Stimulated activated CD8-positive, alpha-beta memory T cell treated with anti-CD3 and anti-CD28 coated beads, Interleukin-15, amount 100 ng/mL, for 4 hours (primary cell): ENCODE results near the gene NPAS3.

Source experiments
- DNase-seq, 2 donors: peaks; one replicate each; pipeline ENCODE4 v3.0.0-alpha.2; 2020; ENCODE audit warnings: low read depth in 2 of 2

NPAS3 gene

GRCh38 chr14:33834466-33835260 is 896.0 kb downstream of the NPAS3 start:
- no peak for DNase-seq

DNA sequence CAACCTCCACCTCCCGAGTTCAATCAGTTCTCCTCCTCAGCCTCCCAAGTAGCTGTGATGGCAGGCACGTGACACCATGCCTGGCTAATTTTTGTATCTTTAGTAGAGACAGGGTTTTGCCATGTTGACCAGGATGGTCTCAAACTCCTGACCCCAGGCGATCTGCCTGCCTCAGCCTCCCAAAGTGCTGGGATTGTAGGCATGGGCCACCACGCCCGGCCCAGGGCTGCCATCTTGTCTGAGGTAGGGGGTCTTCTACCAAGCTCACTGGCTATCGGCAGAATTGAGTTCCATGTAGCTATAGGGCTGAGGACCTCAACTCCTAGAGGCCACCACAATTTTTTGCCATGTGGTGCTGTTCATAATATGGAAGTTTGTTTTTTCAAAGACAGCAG is 896.6 kb downstream of the NPAS3 start:
- no peak for DNase-seq

- DNase-seq = no peak
These were observed 897.0 kb downstream of the NPAS3 start for GRCh38 chr14:33835677-33836076.

DNA sequence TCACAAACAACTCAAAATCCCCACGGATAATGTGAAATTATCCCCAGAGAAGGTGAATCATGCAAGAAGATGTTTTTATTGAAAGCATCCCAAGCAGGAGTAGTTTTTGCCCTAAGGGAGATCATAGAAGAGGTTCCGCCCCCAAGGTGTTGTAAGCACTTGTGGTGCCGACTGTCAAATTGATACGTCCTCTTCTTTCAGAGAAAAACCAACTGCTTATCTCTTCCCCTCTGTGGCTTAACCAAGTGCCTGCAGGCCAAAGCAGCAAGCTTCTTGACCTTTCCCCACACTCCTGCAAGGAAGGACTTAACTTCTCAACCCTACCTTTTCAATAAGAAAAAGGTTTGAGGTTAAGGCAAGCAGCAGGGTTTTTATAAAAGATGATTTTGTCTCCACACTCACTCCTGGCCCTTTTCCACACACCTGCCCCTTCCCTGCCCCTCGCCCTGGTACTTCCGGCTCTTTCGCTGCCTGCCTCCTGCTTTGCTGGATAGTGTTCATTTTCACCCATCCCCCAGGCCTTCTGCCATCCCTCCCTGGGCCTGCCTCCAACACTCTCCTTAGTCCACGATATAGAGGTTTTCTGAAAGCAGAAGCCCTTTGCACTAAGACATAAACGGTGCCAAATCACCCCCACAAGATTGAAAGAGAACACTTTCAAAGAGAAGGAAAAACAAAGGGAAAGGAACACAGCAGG is 897.7 kb downstream of the NPAS3 start:
- no peak for DNase-seq

DNA sequence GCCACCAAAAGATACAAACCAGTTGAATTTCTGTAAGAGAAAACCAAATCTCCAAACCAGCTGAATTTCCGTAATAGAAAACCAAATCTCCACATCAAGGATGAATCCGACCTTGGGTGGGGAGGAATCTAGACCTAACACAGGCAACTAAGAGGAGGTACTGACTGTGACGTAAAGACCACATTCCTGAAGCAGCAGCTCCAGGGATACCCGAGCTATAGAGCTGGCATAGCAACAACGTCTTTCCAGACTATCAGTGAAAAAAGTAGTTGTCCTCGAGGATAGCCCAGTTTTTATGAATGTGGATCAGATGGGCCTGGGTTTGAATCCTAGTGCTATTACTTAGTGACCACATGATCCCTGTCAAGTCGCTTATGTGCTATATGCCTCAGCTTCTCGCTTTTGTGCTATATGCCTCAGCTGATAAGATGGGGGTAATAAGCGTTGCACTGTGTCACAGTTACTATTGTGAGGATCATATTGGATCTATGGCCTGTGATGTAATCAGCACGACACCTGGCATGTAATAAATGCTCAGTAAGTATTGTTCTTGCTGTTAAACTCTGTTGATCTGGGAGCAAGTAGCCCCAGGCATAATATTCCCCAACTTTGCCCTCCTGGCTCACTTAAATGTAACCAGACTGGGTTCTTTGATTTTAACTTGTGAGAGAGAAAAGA is 898.4 kb downstream of the NPAS3 start:
- no peak for DNase-seq

GRCh38 chr14:33837943-33838683 is 899.4 kb downstream of the NPAS3 start:
- no peak for DNase-seq

DNA sequence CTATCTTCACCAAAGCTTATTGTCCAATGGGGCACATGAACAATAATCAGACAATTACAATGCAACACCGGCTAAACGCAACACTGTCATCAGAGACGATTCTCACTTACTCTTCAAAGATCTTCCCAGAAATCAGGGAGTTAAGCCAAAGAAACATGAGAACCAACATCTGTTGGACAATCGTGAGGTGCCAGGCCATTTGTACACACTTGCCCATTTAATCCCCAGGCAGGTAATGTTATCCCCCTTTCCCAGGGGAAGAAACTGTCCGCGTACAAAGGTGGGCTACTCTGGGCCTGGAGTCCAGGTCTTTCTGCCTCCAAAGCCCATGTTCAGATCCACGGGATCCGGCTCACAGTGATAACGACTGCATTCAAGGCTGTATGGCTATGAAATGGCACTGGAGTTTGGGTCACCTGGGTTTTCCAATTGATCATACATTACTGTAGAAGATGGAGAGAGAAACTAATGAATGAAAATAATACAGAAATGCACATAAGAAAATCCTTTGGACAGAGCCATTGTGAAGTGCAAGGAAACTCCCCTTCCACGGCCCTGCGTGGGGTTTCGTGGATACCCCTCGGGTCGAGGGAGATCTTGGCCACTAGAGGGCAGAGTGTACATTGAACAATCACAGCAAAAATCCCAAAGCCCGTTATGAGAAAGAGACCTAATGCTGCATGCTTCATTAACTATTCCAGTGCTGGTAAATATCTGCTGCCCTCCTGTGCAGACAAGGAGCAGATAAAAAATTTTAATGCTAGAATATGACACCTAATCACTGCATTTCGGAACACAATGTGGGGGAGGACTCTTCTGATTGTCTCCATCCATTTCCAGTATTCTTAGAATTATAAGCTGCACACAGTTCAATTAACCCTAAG is 900.8 kb downstream of the NPAS3 start:
- peak in 1 of 2 donors; percentile 3 for DNase-seq

DNA sequence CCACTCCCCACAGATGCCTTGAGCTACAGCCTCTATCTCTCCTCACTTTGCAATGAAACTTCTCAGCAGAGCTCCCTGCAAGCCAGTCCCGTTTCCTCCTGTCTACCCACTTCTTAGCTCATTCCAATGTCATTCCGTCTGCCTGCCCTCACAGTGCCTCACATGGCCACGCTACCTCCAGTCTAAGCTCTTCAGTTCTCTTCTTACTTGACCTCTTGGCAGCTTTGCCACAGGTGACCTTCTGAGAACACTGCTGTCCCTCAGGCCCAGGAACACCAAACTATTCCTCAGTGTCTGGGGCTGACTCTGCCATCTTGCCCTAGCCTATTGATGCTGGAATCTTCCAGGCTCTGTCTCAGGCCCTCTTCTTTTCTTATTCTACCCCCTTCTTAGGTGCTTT is 902.1 kb downstream of the NPAS3 start:
- no peak for DNase-seq

GRCh38 chr14:33842299-33842698 is 903.6 kb downstream of the NPAS3 start:
- no peak for DNase-seq

- DNase-seq = no peak
These were observed 905.4 kb downstream of the NPAS3 start for GRCh38 chr14:33844118-33844517.

- no peak for DNase-seq
These were observed 907.6 kb downstream of the NPAS3 start for GRCh38 chr14:33846100-33846824.

DNA sequence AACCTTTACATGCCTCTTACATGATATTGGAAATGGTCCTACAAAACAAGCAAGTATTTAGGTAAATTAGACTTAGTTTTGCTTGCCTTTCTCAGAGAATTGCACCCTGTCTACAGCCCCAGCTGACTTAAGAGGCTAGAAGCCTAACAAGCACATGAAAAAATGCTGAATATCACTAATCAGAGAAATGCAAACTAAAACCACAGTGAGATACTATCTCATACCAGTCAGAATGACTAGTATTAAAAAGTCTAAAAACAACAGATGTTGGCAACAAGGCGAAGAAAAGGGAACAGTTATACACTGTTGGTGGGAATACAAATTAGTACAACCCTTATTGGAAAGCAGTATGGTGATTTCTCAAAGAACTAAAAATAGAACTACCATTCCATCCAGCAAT is 908.4 kb downstream of the NPAS3 start:
- no peak for DNase-seq

- DNase-seq = no peak
These were observed 909.3 kb downstream of the NPAS3 start for GRCh38 chr14:33848009-33848408.

- no peak for DNase-seq
These were observed 910.2 kb downstream of the NPAS3 start for GRCh38 chr14:33848706-33849454.

DNA sequence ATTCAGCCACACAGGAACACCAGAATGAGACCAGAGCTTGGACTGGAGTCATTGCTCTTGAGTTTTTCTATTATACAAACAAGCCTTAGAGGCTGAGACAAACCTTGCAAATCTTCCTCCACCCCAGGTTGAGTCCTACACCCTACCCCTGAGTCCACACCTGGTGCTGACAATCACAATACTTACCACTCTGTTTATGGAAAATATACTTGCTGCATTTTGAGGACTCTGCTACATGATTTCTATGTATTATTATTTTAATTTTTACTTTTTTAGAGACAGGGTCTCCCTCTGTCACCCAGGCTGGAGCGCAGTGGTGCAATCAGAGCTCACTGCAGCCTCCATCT is 910.7 kb downstream of the NPAS3 start:
- no peak for DNase-seq

DNA sequence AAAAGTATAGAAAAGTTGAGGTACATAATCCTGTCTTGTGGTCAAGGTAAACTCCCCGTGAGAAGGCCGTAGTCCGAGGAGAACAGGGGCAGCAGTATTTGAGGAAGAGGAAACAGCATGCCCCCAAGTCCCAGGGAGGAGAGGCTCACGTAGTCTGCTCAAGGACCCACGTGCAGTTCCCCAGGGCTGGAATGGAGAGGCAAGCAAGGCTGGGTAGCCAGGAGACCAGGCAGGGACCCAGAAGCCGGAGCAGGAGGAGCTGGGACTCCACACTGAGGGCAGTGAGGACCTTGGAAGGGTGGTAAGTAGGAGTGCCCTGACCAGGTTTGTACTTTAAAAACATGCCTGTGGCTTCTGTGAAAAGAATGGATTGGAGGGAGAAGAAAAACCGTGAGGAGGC is 912.1 kb downstream of the NPAS3 start:
- no peak for DNase-seq

GRCh38 chr14:33851366-33851765 is 912.7 kb downstream of the NPAS3 start:
- DNase-seq = no peak

GRCh38 chr14:33851931-33852330 is 913.3 kb downstream of the NPAS3 start:
- DNase-seq = no peak
